ENCODE data around the gene SH3PXD2B. TPM values are rescaled to one million over a fixed set of nuclear protein-coding genes. Genes with fewer than 3 reads are reported as not detected.

Gene SH3PXD2B
- total RNA-seq, 1 donor: 28.1 TPM

DNA sequence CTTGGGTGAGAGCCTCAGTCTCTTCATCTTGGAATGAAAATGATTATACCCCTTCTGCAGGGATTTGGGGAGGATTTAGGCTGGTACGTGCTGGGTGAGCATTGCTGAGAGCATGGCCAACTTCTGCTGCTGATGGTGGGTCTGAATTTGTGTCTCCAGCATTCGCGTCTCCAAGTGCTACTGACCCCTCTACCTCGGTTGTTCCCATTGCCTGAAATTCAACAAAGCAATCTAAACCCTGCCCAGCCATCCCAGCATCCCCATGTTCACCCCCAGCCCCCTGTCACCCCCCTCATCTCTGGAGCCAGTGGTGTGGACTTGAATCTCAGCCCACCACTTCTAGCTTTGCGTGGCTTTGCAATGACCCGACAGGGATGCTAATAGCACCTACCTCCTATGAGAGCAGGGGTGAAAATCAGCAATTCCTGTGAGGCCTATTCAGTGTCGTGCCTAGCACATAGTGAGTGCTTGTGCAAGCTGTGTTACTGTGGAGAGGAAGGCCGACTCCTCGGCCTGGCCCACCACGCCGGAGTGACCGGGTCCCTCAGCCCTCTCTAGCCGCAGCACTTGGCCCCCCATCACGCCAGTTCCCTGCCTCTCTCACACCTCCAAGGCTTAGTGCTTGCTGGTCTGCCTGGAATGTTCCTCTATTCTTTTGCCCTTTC, 43.4 kb upstream of the SH3PXD2B start:
- H3K4me3 ChIP-seq (ENCODE audit: low read depth, low read length): no peak overlapping the region
- DNase-seq (ENCODE audit: low read depth): no peak
- TF ChIP-seq, protein P1, sequence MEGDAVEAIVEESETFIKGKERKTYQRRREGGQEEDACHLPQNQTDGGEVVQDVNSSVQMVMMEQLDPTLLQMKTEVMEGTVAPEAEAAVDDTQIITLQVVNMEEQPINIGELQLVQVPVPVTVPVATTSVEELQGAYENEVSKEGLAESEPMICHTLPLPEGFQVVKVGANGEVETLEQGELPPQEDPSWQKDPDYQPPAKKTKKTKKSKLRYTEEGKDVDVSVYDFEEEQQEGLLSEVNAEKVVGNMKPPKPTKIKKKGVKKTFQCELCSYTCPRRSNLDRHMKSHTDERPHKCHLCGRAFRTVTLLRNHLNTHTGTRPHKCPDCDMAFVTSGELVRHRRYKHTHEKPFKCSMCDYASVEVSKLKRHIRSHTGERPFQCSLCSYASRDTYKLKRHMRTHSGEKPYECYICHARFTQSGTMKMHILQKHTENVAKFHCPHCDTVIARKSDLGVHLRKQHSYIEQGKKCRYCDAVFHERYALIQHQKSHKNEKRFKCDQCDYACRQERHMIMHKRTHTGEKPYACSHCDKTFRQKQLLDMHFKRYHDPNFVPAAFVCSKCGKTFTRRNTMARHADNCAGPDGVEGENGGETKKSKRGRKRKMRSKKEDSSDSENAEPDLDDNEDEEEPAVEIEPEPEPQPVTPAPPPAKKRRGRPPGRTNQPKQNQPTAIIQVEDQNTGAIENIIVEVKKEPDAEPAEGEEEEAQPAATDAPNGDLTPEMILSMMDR (IDR thresholded peaks at IDR 0.05; ENCODE audit: insufficient read depth, low read depth, low read length): no peak

DNA sequence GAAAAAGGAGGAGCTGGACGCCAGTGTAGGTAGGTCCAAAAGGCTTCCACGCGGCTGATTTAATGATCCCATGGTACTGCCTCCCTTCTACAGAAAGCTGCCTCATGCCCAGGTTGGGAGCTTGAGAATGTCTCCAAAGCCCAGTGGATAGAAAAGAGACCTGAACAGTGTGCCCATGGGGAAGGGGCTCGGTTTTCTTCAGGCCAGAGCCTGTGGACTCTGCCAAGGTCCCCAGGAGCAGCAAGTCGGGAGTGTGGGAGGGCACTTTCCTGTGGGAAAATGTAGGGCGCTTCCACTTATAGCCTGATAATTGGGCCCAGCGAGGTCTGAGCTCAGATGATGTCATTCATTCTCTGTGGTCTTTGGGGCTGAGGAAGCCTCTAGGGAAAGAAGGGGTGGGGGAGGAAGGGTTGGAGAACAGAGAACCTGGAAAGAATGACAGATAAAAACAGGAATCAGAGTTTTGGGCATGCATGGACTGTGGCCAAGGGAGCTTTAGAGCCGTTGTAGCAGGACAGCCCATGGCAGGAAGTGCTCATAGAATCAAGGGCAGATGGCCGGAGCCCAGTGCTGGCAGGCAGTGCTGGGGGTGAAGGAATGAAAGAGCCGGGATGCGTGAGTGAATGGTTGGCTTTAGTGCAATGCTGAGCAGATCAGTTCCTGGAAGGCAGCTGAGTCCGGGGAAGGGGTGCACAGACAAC, 42.5 kb upstream of the SH3PXD2B start:
- peak; percentile 20 for DNase-seq (ENCODE audit: low read depth)
- H3K4me3 ChIP-seq (ENCODE audit: low read depth, low read length): no peak overlapping the region
- TF ChIP-seq, protein P1 (IDR thresholded peaks at IDR 0.05; ENCODE audit: insufficient read depth, low read depth, low read length): no peak

DNA sequence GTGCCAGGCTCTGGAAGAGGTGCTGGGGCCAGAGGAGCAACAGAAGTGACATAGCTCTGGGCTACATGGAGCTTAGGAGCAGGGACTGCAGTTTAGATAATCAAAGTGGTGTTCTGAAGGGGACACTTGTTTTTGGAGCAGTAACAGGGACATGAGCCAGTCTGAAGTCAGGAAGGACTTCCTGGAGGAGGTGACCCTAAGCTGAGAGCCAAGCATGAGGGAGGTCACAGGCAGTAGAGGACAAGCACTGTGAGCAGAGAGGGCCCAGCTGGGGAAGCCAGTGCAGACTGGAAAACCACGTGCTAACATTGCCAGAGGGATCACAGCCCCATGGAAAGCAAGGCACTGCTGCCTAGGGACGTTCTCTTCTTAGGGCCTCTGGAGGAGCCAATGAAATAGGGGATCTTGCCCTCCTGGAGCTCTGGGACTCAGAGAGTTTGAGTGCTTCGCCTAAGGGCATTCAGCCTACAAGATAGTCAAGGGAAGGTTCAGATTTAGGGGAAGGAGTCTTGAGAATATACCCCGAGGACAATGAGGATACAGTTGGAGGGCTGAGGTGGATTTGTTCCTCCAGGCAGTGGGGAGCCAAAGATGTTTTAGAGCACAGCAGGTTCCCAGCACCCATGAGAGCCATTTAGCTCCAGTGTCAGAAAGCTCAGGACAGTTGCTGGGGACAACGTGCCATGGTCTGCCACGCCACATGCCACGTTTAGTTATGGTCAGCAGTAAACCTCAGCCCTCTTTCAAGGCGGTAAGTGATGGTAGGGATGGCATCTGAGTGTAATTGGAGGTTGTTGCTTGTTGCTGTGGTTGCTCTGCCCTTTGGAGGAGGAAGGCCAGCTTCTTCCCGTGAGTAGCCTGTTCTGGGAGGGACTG, 40.5 kb upstream of the SH3PXD2B start:
- H3K4me3 ChIP-seq (ENCODE audit: low read depth, low read length): no peak overlapping the region
- TF ChIP-seq, protein P1 (IDR thresholded peaks at IDR 0.05; ENCODE audit: insufficient read depth, low read depth, low read length): no peak
- no peak for DNase-seq (ENCODE audit: low read depth)

DNA sequence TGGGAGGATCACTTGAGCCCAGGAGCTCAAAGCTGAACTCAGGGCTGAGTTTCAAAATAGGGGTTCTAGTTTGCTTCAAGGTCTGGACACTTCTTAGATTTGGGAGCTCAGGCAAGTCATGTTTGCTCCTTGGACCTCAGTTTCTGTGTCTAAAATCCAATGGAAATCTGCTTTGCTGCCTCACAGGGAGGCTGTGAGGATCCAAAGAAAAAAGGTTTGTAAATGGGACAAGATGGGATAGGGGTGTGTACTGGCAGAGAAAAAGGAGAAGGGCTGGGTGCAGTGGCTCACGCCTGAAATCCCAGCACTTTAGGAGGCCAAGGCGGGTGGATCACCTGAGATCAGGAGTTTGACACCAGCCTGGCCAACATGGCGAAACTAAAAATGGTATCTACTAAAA, 39.6 kb upstream of the SH3PXD2B start:
- H3K4me3 ChIP-seq (ENCODE audit: low read depth, low read length): no peak overlapping the region

DNA sequence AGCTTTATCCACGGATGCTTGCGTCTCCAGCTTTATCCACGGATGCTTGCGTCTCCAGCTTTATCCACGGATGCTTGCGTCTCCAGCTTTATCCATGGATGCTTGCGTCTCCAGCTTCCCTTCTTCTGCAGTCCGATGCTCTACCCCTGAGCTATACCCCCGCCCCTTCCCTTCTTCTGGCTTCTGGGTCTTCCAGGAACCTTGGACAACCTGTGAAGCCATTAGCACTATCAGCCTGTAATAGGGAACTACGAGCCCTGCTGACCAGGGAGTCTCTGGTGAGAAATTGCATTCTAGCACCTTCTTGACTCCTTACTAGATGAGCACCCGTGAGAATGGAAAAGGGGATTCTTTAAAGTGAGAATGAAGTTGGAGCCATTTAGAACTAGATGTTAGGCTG, 39.1 kb upstream of the SH3PXD2B start:
- H3K4me3 ChIP-seq (ENCODE audit: low read depth, low read length): no peak overlapping the region
- DNase-seq (ENCODE audit: low read depth): no peak
- TF ChIP-seq, protein P1 (IDR thresholded peaks at IDR 0.05; ENCODE audit: insufficient read depth, low read depth, low read length): no peak

More for the DNA sequence above, 39.6 kb upstream of the SH3PXD2B start:
- DNase-seq (ENCODE audit: low read depth): no peak
- TF ChIP-seq, protein P1 (IDR thresholded peaks at IDR 0.05; ENCODE audit: insufficient read depth, low read depth, low read length): no peak

DNA sequence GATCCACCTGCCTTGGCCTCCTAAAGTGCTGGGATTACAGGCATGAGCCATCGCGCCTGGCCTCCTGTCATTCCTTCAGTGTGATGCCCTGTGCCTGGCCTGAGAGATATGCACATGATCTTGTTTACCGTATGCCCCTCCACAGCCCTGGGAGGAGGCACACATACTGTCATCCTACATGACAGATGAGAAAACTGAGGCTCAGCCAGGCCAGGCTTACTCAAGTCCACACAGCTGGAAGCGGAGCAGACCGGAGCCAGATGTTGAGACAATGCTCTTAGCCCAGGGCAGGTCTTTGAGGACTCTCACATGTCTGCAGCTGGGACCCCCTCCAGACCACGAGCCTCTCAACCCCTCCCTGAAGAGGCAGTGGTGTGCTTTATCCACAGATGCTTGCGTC, 38.7 kb upstream of the SH3PXD2B start:
- TF ChIP-seq, protein P1 (IDR thresholded peaks at IDR 0.05; ENCODE audit: insufficient read depth, low read depth, low read length): no peak
- no peak overlapping the region for H3K4me3 ChIP-seq (ENCODE audit: low read depth, low read length)
- no peak for DNase-seq (ENCODE audit: low read depth)
